ENCODE data around the gene HMGXB3. TPM values are rescaled to one million over a fixed set of nuclear protein-coding genes. Genes with fewer than 3 reads are reported as not detected.
"Not testable (repeated sequence)": the region's sequence is repeated elsewhere in the genome, so short reads cannot be mapped to it uniquely, and the experiment has no call there.

Gene HMGXB3
- total RNA-seq, 1 donor from 2014 or later = 36.8 TPM

- CTCF ChIA-PET = no interaction called here
- Mint-ChIP-seq H3K4me3 (no peak overlapping the region), H3K36me3 (ENCODE audit: low read depth) (no peaks in the 10 kb centered on the region)
These were observed 80.3 kb downstream of the HMGXB3 start for GRCh38 chr5:150080696-150081435.

GRCh38 chr5:150081541-150082283 lies 81.2 kb downstream of the HMGXB3 start:
- intact Hi-C loops (cut with micrococcal nuclease) = no loop called here
- ATAC-seq (ENCODE audit: low read depth) = peak; percentile 93
- Mint-ChIP-seq H3K36me3 (ENCODE audit: low read depth) (no peaks in the 10 kb centered on the region), H3K4me1 (peaks cover 32% of the 10 kb centered on the region), H3K4me3 (peak overlapping the region; percentile 44), H3K9me3 (no peaks in the 10 kb centered on the region), H3K27me3 (peaks cover 6% of the 10 kb centered on the region), H3K27ac (no peak overlapping the region)
- peak; percentile 39 for DNase-seq
- TF ChIP-seq CTCF (IDR thresholded peaks at IDR 0.05) = no peak
- POLR2A ChIA-PET = interaction anchor here (1.4 kb wide), 1 partner anchor 16 kb away, joined by 3 read pairs; no protein-coding TSS in a partner anchor
- CTCF ChIA-PET = no interaction called here

More at GRCh38 chr5:150080696-150081435, 80.3 kb downstream of the HMGXB3 start:
- intact Hi-C loops (cut with micrococcal nuclease) = no loop called here
- ATAC-seq (ENCODE audit: low read depth) (no peak), DNase-seq (no peak)
- POLR2A ChIA-PET = interaction anchor here (0.6 to 1.4 kb wide), 2 partner anchors 15 to 527 kb away, joined by 3 read pairs; no protein-coding TSS in a partner anchor
- no peaks in the 10 kb centered on the region for H3K9me3 Mint-ChIP-seq
- no peak for TF ChIP-seq CTCF (IDR thresholded peaks at IDR 0.05)
- no peak overlapping the region for H3K27ac Mint-ChIP-seq
- peaks cover 4% of the 10 kb centered on the region for H3K27me3 Mint-ChIP-seq
- H3K4me1 Mint-ChIP-seq = peaks cover 32% of the 10 kb centered on the region

GRCh38 chr5:150082374-150082773 lies 81.8 kb downstream of the HMGXB3 start:
- peaks cover 32% of the 10 kb centered on the region for H3K4me1 Mint-ChIP-seq
- intact Hi-C loops (cut with micrococcal nuclease) = no loop called here
- no peak for DNase-seq
- H3K36me3 Mint-ChIP-seq (ENCODE audit: low read depth) = no peaks in the 10 kb centered on the region
- peak overlapping the region; percentile 44 for H3K4me3 Mint-ChIP-seq
- H3K9me3 Mint-ChIP-seq = no peaks in the 10 kb centered on the region
- no peak for TF ChIP-seq CTCF (IDR thresholded peaks at IDR 0.05)
- ChIA-PET CTCF (no interaction called here), POLR2A (no interaction called here)
- ATAC-seq (ENCODE audit: low read depth) = peak; percentile 20
- peak overlapping the region; percentile 53 for H3K27ac Mint-ChIP-seq
- peaks cover 6% of the 10 kb centered on the region for H3K27me3 Mint-ChIP-seq

- ChIA-PET CTCF (no interaction called here), POLR2A (no interaction called here)
- no peak for TF ChIP-seq CTCF (IDR thresholded peaks at IDR 0.05)
- DNase-seq (no peak), ATAC-seq (ENCODE audit: low read depth) (no peak)
- Mint-ChIP-seq H3K4me3 (no peak overlapping the region), H3K9me3 (no peaks in the 10 kb centered on the region), H3K27me3 (peaks cover 6% of the 10 kb centered on the region), H3K27ac (no peak overlapping the region), H3K4me1 (peaks cover 32% of the 10 kb centered on the region), H3K36me3 (ENCODE audit: low read depth) (no peaks in the 10 kb centered on the region)
- intact Hi-C loops (cut with micrococcal nuclease) = no loop called here
These were observed 82.3 kb downstream of the HMGXB3 start for GRCh38 chr5:150082889-150083288.

GRCh38 chr5:150084754-150085153 lies 84.2 kb downstream of the HMGXB3 start:
- CTCF ChIA-PET, DNase-seq: not testable (repeated sequence)

More at GRCh38 chr5:150084754-150085153, 84.2 kb downstream of the HMGXB3 start:
- intact Hi-C loops (cut with micrococcal nuclease); H3K4me3 Mint-ChIP-seq; H3K36me3 Mint-ChIP-seq (ENCODE audit: low read depth); H3K9me3 Mint-ChIP-seq; ATAC-seq (ENCODE audit: low read depth); POLR2A ChIA-PET; H3K27me3 Mint-ChIP-seq; H3K27ac Mint-ChIP-seq: not testable (repeated sequence)
- peaks cover 37% of the 10 kb centered on the region for H3K4me1 Mint-ChIP-seq

Measured in activated B cell treated with CpG ODN at 0.5 μM for 24 hours (primary cell).